Loucy (cell line): ENCODE results near the gene PVALEF.

Experiments used
- H2AFZ ChIP-seq: fragments of 200-600 bp; sonication (generic); 2 replicates; pipeline ENCODE4 v1.6.0; 2016; ENCODE audit warnings: antibody characterized with exemption, mild to moderate bottlenecking, low read length, moderate library complexity
- H3F3A ChIP-seq: fragments of 200-600 bp; 2 replicates; pipeline ENCODE4 v1.6.0; 2016; ENCODE audit warnings: antibody characterized with exemption, low read depth, mild to moderate bottlenecking
- H3K27me3 ChIP-seq: fragments of 200-600 bp; sonication (generic); 2 replicates; pipeline ENCODE4 v1.6.1; 2014; ENCODE audit warnings: low read length, mild to moderate bottlenecking; ENCODE audit not compliant: insufficient read depth, poor library complexity, severe bottlenecking
- H3K36me3 ChIP-seq: fragments of 200-600 bp; sonication (generic); 2 replicates; pipeline ENCODE4 v1.6.1; 2016; ENCODE audit warnings: low read length; ENCODE audit not compliant: insufficient read depth
- H3K4me1 ChIP-seq: fragments of 200-600 bp; sonication (generic); 2 replicates; pipeline ENCODE4 v1.5.1; 2014; ENCODE audit warnings: low read length, mild to moderate bottlenecking; ENCODE audit not compliant: insufficient read depth, poor library complexity, severe bottlenecking
- H3K4me2 ChIP-seq: fragments of 200-600 bp; sonication (generic); 2 replicates; pipeline ENCODE4 v1.6.0; 2014; ENCODE audit warnings: antibody characterized with exemption, low read length, low read depth, mild to moderate bottlenecking; ENCODE audit not compliant: poor library complexity, severe bottlenecking
- H3K4me3 ChIP-seq: fragments of 200-600 bp; sonication (generic); 2 replicates; pipeline ENCODE4 v1.5.1; 2014; ENCODE audit warnings: low read length, mild to moderate bottlenecking, mixed read lengths; ENCODE audit not compliant: poor library complexity, severe bottlenecking
- H3K79me2 ChIP-seq: fragments of 200-600 bp; sonication (generic); 2 replicates; pipeline ENCODE4 v1.6.1; 2014; ENCODE audit warnings: low read length; ENCODE audit not compliant: insufficient read depth
- H3K9ac ChIP-seq: fragments of 200-600 bp; sonication (generic); 2 replicates; pipeline ENCODE4 v1.6.0; 2014; ENCODE audit warnings: mild to moderate bottlenecking, low read depth, low read length, moderate library complexity; ENCODE audit not compliant: poor library complexity, severe bottlenecking
- H3K9me2 ChIP-seq: fragments of 200-600 bp; sonication (generic); replicated peaks from 2 replicates; pipeline ENCODE4 v1.6.1; 2016; ENCODE audit warnings: low read depth, low read length, mixed read lengths
- H3K9me3 ChIP-seq: fragments of 200-600 bp; sonication (generic); 2 replicates; pipeline ENCODE4 v1.6.1; 2014; ENCODE audit warnings: mild to moderate bottlenecking, antibody characterized with exemption, low read length, low read depth; ENCODE audit not compliant: insufficient read depth
- H4K20me1 ChIP-seq: fragments of 200-600 bp; sonication (generic); 2 replicates; pipeline ENCODE4 v1.6.0; 2014; ENCODE audit warnings: antibody characterized with exemption, low read length, mild to moderate bottlenecking; ENCODE audit not compliant: insufficient read depth, poor library complexity, severe bottlenecking
- CTCF ChIP-seq: fragments of 200-600 bp; sonication (generic); conservative IDR thresholded peaks from 2 replicates; pipeline ENCODE4 v1.5.1; 2014; ENCODE audit warnings: mild to moderate bottlenecking, antibody characterized with exemption, low read length
- EZH2phosphoT487 ChIP-seq: fragments of 200-600 bp; IDR thresholded peaks from 2 replicates; pipeline ENCODE4 v1.6.1; 2018; ENCODE audit warnings: antibody characterized with exemption, mild to moderate bottlenecking, moderate library complexity, borderline replicate concordance

Gene PVALEF

DNA sequence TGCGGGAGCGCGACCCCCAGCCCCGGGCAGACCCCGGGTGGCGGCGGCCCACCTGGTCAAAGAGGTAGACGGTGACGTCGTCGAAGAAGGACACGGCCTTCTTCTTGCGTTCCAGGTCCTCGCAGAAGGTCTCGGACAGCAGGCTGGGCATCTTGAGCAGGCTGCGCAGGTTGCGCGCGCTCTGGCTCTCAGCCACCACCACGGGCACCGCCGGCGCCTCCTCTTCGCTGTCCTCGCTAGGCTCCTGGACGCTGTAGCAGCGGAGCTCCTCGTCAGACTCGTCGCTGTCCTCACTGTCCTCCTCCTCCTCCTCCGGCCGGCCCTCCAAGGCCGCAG lies 45.2 kb upstream of the PVALEF start:
- Histone ChIP-seq H3K27me3 (no peaks in the 10 kb centered on the region), H2AFZ (no peak overlapping the region), H3K36me3 (no peaks in the 10 kb centered on the region), H4K20me1 (no peaks in the 10 kb centered on the region), H3K9me2 (no peaks in the 10 kb centered on the region), H3K4me2 (no peak overlapping the region), H3K9me3 (no peaks in the 10 kb centered on the region), H3K4me1 (no peaks in the 10 kb centered on the region), H3K4me3 (no peak overlapping the region), H3F3A (no peaks in the 10 kb centered on the region), H3K9ac (no peak overlapping the region), H3K79me2 (no peaks in the 10 kb centered on the region)
- no peak for TF ChIP-seq EZH2phosphoT487
- no peak for TF ChIP-seq CTCF

- no peaks in the 10 kb centered on the region for H3K36me3 ChIP-seq
- H3F3A ChIP-seq, result no peaks in the 10 kb centered on the region
- no peaks in the 10 kb centered on the region for H3K9me2 ChIP-seq
- H3K9ac ChIP-seq, result no peak overlapping the region
- no peaks in the 10 kb centered on the region for H3K4me1 ChIP-seq
- H3K79me2 ChIP-seq, result no peaks in the 10 kb centered on the region
- H3K27me3 ChIP-seq, result no peaks in the 10 kb centered on the region
- no peak overlapping the region for H2AFZ ChIP-seq
- no peaks in the 10 kb centered on the region for H4K20me1 ChIP-seq
- no peaks in the 10 kb centered on the region for H3K9me3 ChIP-seq
- no peak overlapping the region for H3K4me2 ChIP-seq
- TF ChIP-seq CTCF (no peak), EZH2phosphoT487 (no peak)
- no peak overlapping the region for H3K4me3 ChIP-seq
These were observed 44.3 kb upstream of the PVALEF start for GRCh38 chr17:81120695-81121621.

DNA sequence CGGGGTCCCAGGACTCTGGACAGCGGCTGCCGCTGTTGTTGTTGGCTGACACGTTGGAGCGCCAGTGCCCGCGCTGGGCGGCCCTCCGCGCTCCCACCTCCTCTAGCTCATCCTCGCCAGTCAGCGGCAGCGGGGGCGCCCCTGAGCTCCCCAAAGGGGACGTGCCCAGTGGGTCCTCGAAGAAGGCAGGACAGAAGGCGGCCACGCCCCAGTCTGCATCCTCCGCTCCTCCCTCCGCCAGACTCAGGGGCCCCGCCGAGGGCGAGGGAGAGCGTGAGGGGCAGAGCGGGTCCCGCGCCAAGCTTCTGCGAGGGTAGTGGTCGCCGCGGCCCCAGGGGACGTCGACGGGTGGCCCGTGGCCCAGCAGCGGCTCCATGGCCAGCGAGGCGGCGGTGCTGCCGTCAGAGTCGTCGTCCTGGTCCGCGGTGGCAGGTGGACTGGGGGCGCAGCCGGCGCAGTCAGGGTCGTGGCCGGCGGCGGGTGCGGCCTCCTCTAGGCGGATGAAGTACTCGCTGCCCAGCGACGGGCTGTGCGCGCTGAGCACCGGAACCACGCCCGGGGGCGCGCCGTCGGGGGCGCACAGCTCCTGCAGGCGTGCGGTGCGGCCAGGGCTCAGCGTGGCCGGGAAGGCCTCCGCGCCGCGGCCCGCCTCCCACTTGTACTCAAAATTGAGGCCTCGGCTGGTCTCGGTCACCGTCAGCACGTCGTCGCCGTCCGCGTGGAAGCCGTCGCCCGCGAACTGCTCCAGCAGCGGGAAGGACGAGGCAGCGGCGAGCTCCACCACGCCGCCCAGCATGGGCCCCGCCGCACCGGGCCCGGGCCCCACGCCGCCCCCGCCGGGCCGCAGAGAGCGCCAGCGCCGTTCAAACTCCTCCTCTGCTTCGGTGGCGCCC lies 43.2 kb upstream of the PVALEF start:
- no peaks in the 10 kb centered on the region for H3K9me3 ChIP-seq
- no peaks in the 10 kb centered on the region for H3K36me3 ChIP-seq
- no peaks in the 10 kb centered on the region for H4K20me1 ChIP-seq
- TF ChIP-seq EZH2phosphoT487, result no peak
- no peak overlapping the region for H3K4me2 ChIP-seq
- H3K9me2 ChIP-seq, result no peaks in the 10 kb centered on the region
- H3K79me2 ChIP-seq, result no peaks in the 10 kb centered on the region
- H3K9ac ChIP-seq, result no peak overlapping the region
- H3F3A ChIP-seq, result no peaks in the 10 kb centered on the region
- no peaks in the 10 kb centered on the region for H3K4me1 ChIP-seq
- no peak overlapping the region for H2AFZ ChIP-seq
- H3K27me3 ChIP-seq, result no peaks in the 10 kb centered on the region
- H3K4me3 ChIP-seq, result no peak overlapping the region
